Astrocyte of the cerebellum (primary cell): ENCODE results near the gene ATF7.

Experiments
- DNase-seq: peaks from one replicate; pipeline ENCODE4 v3.0.0-alpha.2; 2011; ENCODE audit warnings: low read depth
- H3K4me3 ChIP-seq: 2 replicates; pipeline ENCODE4 v1.5.1; 2011; ENCODE audit warnings: mild to moderate bottlenecking, low read depth, low read length, moderate library complexity
- in situ Hi-C: cut with HindIII; loops from 2 replicates; pipeline ENCODE4 v1.10.0; 2017; ENCODE audit warnings: low sequenced_read_pairs
- TF ChIP-seq, protein P1 (sequence below): IDR thresholded peaks from 2 replicates; pipeline ENCODE4 v1.5.1; 2012; ENCODE audit warnings: low read length, low read depth, moderate library complexity, mild to moderate bottlenecking; ENCODE audit errors: missing control alignments

The ATF7 gene

DNA sequence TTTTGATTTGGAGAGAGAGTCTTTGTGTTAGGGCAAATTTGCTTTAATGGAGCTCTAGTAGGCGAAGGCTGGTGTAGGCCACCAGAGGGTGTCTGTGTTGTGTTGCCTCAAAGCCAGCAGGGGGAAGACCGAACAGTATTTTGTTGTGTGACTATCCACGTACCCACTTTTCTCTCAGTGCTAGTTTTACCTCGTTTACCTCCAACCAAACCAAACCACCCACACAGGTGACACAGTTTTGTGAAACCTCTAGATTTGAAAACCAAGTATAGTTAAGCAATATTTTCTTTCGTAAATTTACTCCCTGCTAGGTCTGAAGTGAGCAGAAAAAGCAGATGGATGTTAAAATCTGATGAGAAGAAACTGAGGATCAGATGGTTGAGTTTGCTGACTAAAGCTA, 82.6 kb downstream of the ATF7 start:
- TF ChIP-seq, protein P1, sequence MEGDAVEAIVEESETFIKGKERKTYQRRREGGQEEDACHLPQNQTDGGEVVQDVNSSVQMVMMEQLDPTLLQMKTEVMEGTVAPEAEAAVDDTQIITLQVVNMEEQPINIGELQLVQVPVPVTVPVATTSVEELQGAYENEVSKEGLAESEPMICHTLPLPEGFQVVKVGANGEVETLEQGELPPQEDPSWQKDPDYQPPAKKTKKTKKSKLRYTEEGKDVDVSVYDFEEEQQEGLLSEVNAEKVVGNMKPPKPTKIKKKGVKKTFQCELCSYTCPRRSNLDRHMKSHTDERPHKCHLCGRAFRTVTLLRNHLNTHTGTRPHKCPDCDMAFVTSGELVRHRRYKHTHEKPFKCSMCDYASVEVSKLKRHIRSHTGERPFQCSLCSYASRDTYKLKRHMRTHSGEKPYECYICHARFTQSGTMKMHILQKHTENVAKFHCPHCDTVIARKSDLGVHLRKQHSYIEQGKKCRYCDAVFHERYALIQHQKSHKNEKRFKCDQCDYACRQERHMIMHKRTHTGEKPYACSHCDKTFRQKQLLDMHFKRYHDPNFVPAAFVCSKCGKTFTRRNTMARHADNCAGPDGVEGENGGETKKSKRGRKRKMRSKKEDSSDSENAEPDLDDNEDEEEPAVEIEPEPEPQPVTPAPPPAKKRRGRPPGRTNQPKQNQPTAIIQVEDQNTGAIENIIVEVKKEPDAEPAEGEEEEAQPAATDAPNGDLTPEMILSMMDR: peak; percentile 96
- DNase-seq: peak; percentile 63
- in situ Hi-C loops: no loop called here
- no peak overlapping the region for H3K4me3 ChIP-seq

DNA sequence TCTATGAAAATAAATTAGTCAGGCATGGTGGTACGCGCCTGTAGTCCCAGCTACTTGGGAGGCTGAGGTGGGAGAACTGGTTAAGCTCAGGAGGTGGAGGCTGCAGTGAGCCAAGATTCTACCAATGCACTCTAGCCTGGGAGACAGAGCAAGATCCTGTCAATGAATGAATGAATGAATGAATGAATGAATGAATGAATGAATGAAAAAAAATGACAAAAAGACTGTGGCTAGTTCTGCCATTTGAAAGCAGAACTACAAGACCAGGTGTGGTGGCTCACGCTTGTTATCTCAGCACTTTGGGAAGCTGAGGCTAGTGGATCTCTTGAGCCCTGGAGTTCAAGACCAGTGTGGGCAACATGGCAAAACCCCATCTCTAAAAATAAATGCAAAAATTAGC, 86.7 kb downstream of the ATF7 start:
- TF ChIP-seq, protein P1: no peak
- no peak for DNase-seq
- no peak overlapping the region for H3K4me3 ChIP-seq
- in situ Hi-C loops: no loop called here

DNA sequence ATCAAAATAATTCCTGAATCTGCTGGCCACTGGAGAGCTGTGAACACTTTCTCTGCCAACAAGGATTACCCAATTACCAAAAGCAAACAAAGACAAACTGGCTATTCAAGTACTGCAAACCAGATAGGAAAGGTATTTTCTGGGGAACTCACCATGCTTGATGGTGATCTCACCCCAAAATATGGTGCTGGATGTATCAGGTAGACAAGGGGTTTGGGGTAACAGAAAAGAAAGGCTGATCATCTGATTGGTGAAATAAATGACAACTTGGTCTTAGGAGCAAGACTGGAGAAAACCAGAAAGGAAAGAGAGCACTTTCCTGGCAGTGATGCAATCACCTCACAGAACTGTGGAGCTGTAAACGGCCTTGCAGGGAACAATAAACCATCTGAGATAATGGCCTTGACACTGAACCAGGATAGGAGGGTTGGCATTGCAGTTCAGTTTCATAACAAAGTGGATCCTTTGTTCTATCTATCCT, 87.9 kb downstream of the ATF7 start:
- DNase-seq: no peak
- TF ChIP-seq, protein P1: no peak
- no peak overlapping the region for H3K4me3 ChIP-seq
- in situ Hi-C loops: no loop called here

DNA sequence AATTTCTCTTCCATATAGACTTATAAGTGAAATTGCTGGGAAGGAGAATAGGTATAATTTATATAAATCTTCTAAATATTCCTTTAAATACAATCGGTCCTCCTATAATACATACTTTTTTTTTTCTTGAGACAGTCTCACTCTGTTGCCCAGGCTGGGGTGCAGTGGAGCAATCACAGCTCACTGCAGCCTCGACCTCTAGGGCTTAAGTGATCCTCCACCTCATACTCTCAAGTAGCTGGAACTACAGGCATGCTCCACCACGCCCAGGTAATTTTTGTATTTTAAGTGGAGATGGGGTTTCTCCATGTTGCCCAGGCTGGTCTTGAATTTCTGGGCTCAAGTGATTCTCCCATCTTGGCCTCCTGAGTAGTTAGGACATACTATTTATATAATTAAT, 89.2 kb downstream of the ATF7 start:
- H3K4me3 ChIP-seq: no peak overlapping the region
- in situ Hi-C loops: no loop called here
- TF ChIP-seq, protein P1: no peak
- no peak for DNase-seq

DNA sequence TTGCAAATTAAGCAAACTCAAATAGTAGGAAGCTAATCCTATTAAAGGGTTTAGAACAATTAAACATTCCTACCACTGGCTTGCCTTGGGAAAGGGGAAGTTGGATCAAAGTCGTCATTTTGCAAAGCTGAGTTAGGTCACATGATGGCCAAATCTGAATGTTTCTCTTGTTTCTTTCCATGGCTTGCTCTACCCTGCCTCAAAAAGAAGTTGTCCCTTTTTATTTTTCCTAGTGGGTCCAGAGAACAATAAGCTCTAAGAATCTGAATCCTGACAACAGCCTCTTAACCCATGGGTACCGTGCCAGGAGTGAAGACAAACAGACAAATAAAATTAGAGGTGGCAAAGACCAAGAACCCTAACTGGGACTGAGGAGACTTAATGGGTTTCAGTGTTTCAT, 92.7 kb downstream of the ATF7 start:
- no peak for DNase-seq
- TF ChIP-seq, protein P1: no peak
- in situ Hi-C loops: no loop called here
- H3K4me3 ChIP-seq: no peak overlapping the region

DNA sequence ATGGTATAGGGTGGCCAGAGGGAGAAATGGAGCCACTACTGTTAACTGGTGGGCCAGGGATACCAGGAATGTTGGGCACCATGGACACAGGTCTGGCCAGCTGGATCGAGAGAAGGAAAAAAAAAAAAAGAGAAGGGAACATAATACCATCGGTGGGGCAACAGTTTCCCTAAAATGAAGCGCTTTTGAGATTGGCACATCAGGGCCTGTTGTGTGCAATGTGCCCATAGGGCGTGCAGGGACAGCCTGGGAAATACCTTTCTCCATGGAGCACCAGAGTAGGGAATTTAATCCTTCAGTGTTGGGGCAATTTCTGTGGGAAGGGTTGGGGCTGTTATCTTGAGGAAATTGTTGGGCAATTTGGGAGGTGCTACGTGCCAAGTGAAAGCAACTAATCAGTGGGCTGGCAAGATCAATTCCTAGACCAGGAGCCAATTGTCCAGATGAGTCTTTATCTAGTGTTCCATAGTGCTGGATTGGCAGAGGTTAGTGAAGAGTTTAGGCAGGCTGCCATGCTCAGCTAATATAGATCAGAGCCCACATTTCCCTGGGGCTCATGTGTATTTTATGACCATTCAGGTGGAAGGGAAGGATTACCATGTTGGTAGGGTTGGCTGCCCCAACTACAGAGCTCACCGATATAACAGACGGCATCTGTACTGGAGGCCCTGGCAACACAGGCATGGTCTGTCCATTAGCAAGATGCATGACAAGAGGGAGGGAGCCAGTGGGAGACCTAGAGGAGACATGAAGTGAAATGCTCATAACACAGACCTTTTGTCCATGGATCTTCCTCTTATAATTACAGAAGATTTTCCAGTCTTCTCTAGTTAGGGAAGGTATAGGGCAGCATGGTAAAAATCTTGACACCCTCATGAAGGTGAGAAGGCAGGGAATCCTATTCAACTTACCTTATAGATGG, 93.4 kb downstream of the ATF7 start:
- no peak for DNase-seq
- in situ Hi-C loops: no loop called here
- TF ChIP-seq, protein P1: no peak
- no peak overlapping the region for H3K4me3 ChIP-seq
